ENCODE measurements around the gene NCBP1.

- TF ChIP-seq CTCF (conservative IDR thresholded peaks at IDR 0.05; ENCODE audit: low read depth, low read length) (no peak), POLR2A (IDR thresholded peaks at IDR 0.05; ENCODE audit: low read depth, low read length) (no peak), SMC3 (IDR thresholded peaks at IDR 0.05; ENCODE audit: low read depth, low read length) (no peak), MAZ (IDR thresholded peaks at IDR 0.05; ENCODE audit: borderline replicate concordance, low read depth, low read length) (no peak), RAD21 (IDR thresholded peaks at IDR 0.05; ENCODE audit: low read length) (no peak), RFX5 (IDR thresholded peaks at IDR 0.05; ENCODE audit: low read depth, low read length) (no peak), FOS (IDR thresholded peaks at IDR 0.05; ENCODE audit: low read depth, low read length) (no peak), RCOR1 (IDR thresholded peaks at IDR 0.05; ENCODE audit: insufficient replicate concordance, low read length) (no peak), MXI1 (IDR thresholded peaks at IDR 0.05; ENCODE audit: borderline replicate concordance, low read depth, low read length) (no peak), CEBPB (IDR thresholded peaks at IDR 0.05; ENCODE audit: low read depth, low read length) (no peak)
- TF ChIP-seq, protein P1, sequence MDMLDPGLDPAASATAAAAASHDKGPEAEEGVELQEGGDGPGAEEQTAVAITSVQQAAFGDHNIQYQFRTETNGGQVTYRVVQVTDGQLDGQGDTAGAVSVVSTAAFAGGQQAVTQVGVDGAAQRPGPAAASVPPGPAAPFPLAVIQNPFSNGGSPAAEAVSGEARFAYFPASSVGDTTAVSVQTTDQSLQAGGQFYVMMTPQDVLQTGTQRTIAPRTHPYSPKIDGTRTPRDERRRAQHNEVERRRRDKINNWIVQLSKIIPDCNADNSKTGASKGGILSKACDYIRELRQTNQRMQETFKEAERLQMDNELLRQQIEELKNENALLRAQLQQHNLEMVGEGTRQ (IDR thresholded peaks at IDR 0.05; ENCODE audit: low read depth, low read length) = no peak
- TF ChIP-seq, protein P2, sequence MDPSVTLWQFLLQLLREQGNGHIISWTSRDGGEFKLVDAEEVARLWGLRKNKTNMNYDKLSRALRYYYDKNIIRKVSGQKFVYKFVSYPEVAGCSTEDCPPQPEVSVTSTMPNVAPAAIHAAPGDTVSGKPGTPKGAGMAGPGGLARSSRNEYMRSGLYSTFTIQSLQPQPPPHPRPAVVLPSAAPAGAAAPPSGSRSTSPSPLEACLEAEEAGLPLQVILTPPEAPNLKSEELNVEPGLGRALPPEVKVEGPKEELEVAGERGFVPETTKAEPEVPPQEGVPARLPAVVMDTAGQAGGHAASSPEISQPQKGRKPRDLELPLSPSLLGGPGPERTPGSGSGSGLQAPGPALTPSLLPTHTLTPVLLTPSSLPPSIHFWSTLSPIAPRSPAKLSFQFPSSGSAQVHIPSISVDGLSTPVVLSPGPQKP (IDR thresholded peaks at IDR 0.05; ENCODE audit: borderline replicate concordance, low read depth, low read length) = no peak
These were observed 65.2 kb downstream of the NCBP1 start for GRCh38 chr9:97698865-97699264.
